Hepatic stellate cell (primary cell): Measurements from ENCODE around the gene LRIG3.
A peak's percentile ranks its signal among the peaks of the same experiment; 100 is the strongest.
"Not testable (repeated sequence)": the region's sequence is repeated elsewhere in the genome, so short reads cannot be mapped to it uniquely, and the experiment has no call there.

Source experiments
- DNase-seq: peaks from one replicate; pipeline ENCODE4 v3.0.0; 2011; ENCODE audit warnings: low spot score

LRIG3 gene

GRCh38 chr12:58930770-58931324, 10.5 kb upstream of the LRIG3 start:
- no peak for DNase-seq

GRCh38 chr12:58927120-58927519, 6.8 kb upstream of the LRIG3 start:
- DNase-seq: no peak

GRCh38 chr12:58926586-58926985, 6.3 kb upstream of the LRIG3 start:
- no peak for DNase-seq

GRCh38 chr12:58925751-58926150, 5.4 kb upstream of the LRIG3 start:
- no peak for DNase-seq

GRCh38 chr12:58925111-58925611, 4.9 kb upstream of the LRIG3 start:
- DNase-seq: no peak

GRCh38 chr12:58924652-58925051, 4.3 kb upstream of the LRIG3 start:
- no peak for DNase-seq

GRCh38 chr12:58923781-58924180, 3.5 kb upstream of the LRIG3 start:
- DNase-seq: no peak

- DNase-seq: no peak
Observed at GRCh38 chr12:58922849-58923248, 2.5 kb upstream of the LRIG3 start.

- DNase-seq: no peak
Observed at GRCh38 chr12:58920961-58921861, 907 bp upstream of the LRIG3 start.

- DNase-seq: peak; percentile 30
Observed at GRCh38 chr12:58919231-58920101, 838 bp downstream of the LRIG3 start.

GRCh38 chr12:58918469-58918844, 1.8 kb downstream of the LRIG3 start:
- DNase-seq: no peak

- DNase-seq: no peak
Observed at GRCh38 chr12:58917699-58918468, 2.4 kb downstream of the LRIG3 start.

GRCh38 chr12:58916921-58917511, 3.3 kb downstream of the LRIG3 start:
- DNase-seq: peak; percentile 18

- no peak for DNase-seq
Observed at GRCh38 chr12:58916161-58916621, 4.1 kb downstream of the LRIG3 start.

GRCh38 chr12:58915634-58916033, 4.7 kb downstream of the LRIG3 start:
- peak; percentile 22 for DNase-seq

GRCh38 chr12:58915037-58915436, 5.3 kb downstream of the LRIG3 start:
- DNase-seq: no peak

- DNase-seq: no peak
Observed at GRCh38 chr12:58914457-58914856, 5.8 kb downstream of the LRIG3 start.

GRCh38 chr12:58907391-58907790, 12.9 kb downstream of the LRIG3 start:
- DNase-seq: no peak

- no peak for DNase-seq
Observed at GRCh38 chr12:58906917-58907316, 13.4 kb downstream of the LRIG3 start.

- DNase-seq: no peak
Observed at GRCh38 chr12:58905422-58905821, 14.9 kb downstream of the LRIG3 start.

GRCh38 chr12:58902726-58903125, 17.6 kb downstream of the LRIG3 start:
- not testable (repeated sequence) for DNase-seq
